Lower lobe of right lung (tissue), 2 donors: ENCODE measurements around the gene FBXO38. TPM values are rescaled to one million over a fixed set of nuclear protein-coding genes. Genes with fewer than 3 reads are reported as not detected.

Source experiments
- ATAC-seq, 2 donors: fragments of 200-7000 bp; cut with Tn5 transposase; one replicate each; pipeline ENCODE4 v1.9.1; 2020 to 2022; ENCODE audit warnings: mild to moderate bottlenecking in 2 of 2, moderate library complexity in 2 of 2
- DNase-seq: peaks from one replicate; pipeline ENCODE4 v3.0.0-alpha.2; 2020
- H3K27ac ChIP-seq: fragments of 200-600 bp; one replicate; pipeline ENCODE4 v1.8.0; 2022
- H3K27me3 ChIP-seq: fragments of 200-600 bp; one replicate; pipeline ENCODE4 v1.8.0; 2022; ENCODE audit warnings: low read depth
- H3K36me3 ChIP-seq: fragments of 200-600 bp; one replicate; pipeline ENCODE4 v1.8.0; 2022; ENCODE audit warnings: mild to moderate bottlenecking
- H3K4me1 ChIP-seq: fragments of 200-600 bp; one replicate; pipeline ENCODE4 v1.8.0; 2022
- H3K4me3 ChIP-seq: fragments of 200-600 bp; one replicate; pipeline ENCODE4 v1.8.0; 2022; ENCODE audit warnings: mild to moderate bottlenecking
- H3K9me3 ChIP-seq: fragments of 200-600 bp; one replicate; pipeline ENCODE4 v1.8.0; 2022
- intact Hi-C: fragments of 100-400 bp; cut with DNase I; formaldehyde crosslinking; loops from one replicate; pipeline ENCODE4 v1.11.0; 2022
- total RNA-seq: library from RNA; stranded (reverse); fragmentation: NEBNext Ultra II Directional; extraction: Animal tissue kit (Norgen Biotek cat#: 25700); gene quantifications from one replicate; pipeline ENCODE4 v1.2.1, GENCODE V29; 2021
- TF ChIP-seq, protein P1 (sequence below): fragments of 200-600 bp; IDR thresholded peaks from one replicate; pipeline ENCODE4 v1.8.0; 2022; ENCODE audit warnings: antibody characterized with exemption, mild to moderate bottlenecking
- donor health status: DM: no; HTN: yes; CAD: no; lungs with severe emphysema.

FBXO38 gene
- total RNA-seq, 1 donor from 2014 or later = 72.9 TPM

DNA sequence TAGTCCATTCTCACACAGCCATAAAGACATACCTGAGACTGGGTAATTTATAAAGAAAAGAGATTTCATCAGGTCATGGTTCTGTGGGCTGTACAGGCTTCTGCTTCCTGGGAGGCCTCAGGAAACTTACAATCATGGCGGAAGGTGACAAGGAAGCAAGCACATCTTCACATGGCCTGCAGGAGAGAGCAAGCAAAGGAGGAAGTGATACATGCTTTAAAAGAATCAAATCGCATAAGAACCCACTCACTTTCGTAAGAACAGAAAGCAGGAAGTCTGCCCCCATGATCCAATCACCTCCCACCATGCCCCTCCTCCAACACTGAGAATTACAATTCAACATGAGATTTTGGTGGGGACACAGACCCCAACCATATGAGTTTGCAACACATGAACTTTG is 5.1 kb upstream of the FBXO38 start:
- Histone ChIP-seq H3K27me3 (no peaks in the 10 kb centered on the region), H3K9me3 (no peaks in the 10 kb centered on the region), H3K27ac (no peak overlapping the region), H3K36me3 (no peaks in the 10 kb centered on the region), H3K4me1 (peaks cover 8% of the 10 kb centered on the region), H3K4me3 (no peak overlapping the region)
- DNase-seq (no peak), ATAC-seq (no peak)
- intact Hi-C loops = no loop called here
- TF ChIP-seq, protein P1, sequence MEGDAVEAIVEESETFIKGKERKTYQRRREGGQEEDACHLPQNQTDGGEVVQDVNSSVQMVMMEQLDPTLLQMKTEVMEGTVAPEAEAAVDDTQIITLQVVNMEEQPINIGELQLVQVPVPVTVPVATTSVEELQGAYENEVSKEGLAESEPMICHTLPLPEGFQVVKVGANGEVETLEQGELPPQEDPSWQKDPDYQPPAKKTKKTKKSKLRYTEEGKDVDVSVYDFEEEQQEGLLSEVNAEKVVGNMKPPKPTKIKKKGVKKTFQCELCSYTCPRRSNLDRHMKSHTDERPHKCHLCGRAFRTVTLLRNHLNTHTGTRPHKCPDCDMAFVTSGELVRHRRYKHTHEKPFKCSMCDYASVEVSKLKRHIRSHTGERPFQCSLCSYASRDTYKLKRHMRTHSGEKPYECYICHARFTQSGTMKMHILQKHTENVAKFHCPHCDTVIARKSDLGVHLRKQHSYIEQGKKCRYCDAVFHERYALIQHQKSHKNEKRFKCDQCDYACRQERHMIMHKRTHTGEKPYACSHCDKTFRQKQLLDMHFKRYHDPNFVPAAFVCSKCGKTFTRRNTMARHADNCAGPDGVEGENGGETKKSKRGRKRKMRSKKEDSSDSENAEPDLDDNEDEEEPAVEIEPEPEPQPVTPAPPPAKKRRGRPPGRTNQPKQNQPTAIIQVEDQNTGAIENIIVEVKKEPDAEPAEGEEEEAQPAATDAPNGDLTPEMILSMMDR = no peak

DNA sequence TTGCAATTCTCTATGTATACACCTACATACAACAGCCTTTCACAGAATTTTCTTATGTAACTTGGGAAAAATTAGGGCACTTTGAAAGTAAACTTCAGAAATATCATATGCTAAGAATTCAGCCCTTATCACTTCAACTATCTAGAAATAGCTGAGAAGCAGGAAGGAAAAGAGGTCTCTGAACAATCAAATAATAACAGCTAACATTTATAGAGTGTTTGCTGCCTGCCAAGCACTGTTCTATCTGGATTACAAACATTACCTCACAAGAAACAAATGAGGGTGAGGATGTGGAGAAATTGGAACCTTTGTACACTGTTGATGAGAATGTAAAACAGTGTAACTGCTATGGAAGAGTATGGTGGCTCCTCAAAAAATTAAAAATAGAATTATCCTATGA is 4.4 kb upstream of the FBXO38 start:
- Histone ChIP-seq H3K4me1 (peaks cover 9% of the 10 kb centered on the region), H3K27me3 (no peaks in the 10 kb centered on the region), H3K4me3 (no peak overlapping the region), H3K27ac (no peak overlapping the region), H3K36me3 (no peaks in the 10 kb centered on the region), H3K9me3 (no peaks in the 10 kb centered on the region)
- TF ChIP-seq, protein P1 = no peak
- intact Hi-C loops = no loop called here
- peak in 1 of 2 donors; percentile 40 for ATAC-seq
- DNase-seq = no peak

GRCh38 chr5:148381906-148382305 is 1.9 kb upstream of the FBXO38 start:
- Histone ChIP-seq H3K36me3 (peaks cover under 1% of the 10 kb centered on the region), H3K9me3 (no peaks in the 10 kb centered on the region), H3K4me1 (peaks cover 29% of the 10 kb centered on the region), H3K27ac (no peak overlapping the region), H3K27me3 (no peaks in the 10 kb centered on the region), H3K4me3 (peak overlapping the region; percentile 78)
- TF ChIP-seq, protein P1 = no peak
- intact Hi-C loops = no loop called here
- ATAC-seq (no peak), DNase-seq (no peak)

GRCh38 chr5:148382961-148383360 is 797 bp upstream of the FBXO38 start:
- TF ChIP-seq, protein P1 = no peak
- no peak for ATAC-seq
- Histone ChIP-seq H3K4me1 (peaks cover 34% of the 10 kb centered on the region), H3K4me3 (peak overlapping the region; percentile 78), H3K27me3 (no peaks in the 10 kb centered on the region), H3K9me3 (no peaks in the 10 kb centered on the region), H3K36me3 (peaks cover 10% of the 10 kb centered on the region), H3K27ac (peak overlapping the region; percentile 97)
- DNase-seq = no peak
- intact Hi-C loops = no loop called here

GRCh38 chr5:148384380-148384737 is 601 bp downstream of the FBXO38 start:
- TF ChIP-seq, protein P1 = no peak
- Histone ChIP-seq H3K27ac (peak overlapping the region; percentile 97), H3K4me1 (peaks cover 34% of the 10 kb centered on the region), H3K36me3 (peaks cover 10% of the 10 kb centered on the region), H3K27me3 (no peaks in the 10 kb centered on the region), H3K4me3 (peak overlapping the region; percentile 78), H3K9me3 (no peaks in the 10 kb centered on the region)
- DNase-seq (no peak), ATAC-seq (peak; percentile 14 to 35)
- intact Hi-C loops = no loop called here

DNA sequence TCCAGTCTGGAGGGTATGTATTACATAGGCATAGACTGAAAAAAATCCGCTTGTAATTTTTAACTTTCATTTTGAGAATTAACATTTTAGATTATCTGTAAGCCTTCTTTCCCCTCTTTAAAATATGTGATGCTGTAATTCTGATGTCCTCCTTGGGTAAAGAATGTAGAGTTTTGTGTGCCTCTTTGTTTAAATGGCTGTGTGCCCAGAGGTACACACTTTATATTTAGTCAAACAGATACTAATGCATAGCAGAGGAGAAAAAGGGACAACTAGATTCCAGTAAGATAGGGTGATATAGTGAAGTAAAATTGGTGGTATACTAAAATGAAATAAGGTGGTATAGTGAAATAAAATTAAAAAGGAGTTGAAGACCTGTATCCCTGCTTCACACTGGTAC is 1.3 kb downstream of the FBXO38 start:
- no peaks in the 10 kb centered on the region for H3K27me3 ChIP-seq
- no peak for ATAC-seq
- peak overlapping the region; percentile 97 for H3K27ac ChIP-seq
- TF ChIP-seq, protein P1 = no peak
- intact Hi-C loops = no loop called here
- no peaks in the 10 kb centered on the region for H3K9me3 ChIP-seq
- H3K4me1 ChIP-seq = peaks cover 34% of the 10 kb centered on the region
- peaks cover 10% of the 10 kb centered on the region for H3K36me3 ChIP-seq
- H3K4me3 ChIP-seq = peak overlapping the region; percentile 78
- DNase-seq = no peak
